ENCODE measurements around the gene WNT9A. TPM values are rescaled to one million over a fixed set of nuclear protein-coding genes. Genes with fewer than 3 reads are reported as not detected.

WNT9A gene
- total and polyA plus RNA-seq, 2 donors from 2014 or later: 0.58 to 3.1 TPM

GRCh38 chr1:227951624-227952373 lies 4.1 kb upstream of the WNT9A start:
- H3K27me3 ChIP-seq (ENCODE audit: control insufficient read depth, insufficient read depth, low read length): no peaks in the 10 kb centered on the region
- peaks cover 0 to 12% (median 4%) of the 10 kb centered on the region in 3 donors for H3K9me3 ChIP-seq (ENCODE audit: control insufficient read depth in 2 of 3, insufficient read depth in 1 of 3, low read length in 3 of 3)
- H3K4me1 ChIP-seq (ENCODE audit: control insufficient read depth in 2 of 3, insufficient read depth in 2 of 3, low read depth in 1 of 3, low read length in 3 of 3): no peaks in the 10 kb centered on the region
- no peak overlapping the region for H3K4me3 ChIP-seq (ENCODE audit: low read length in 3 of 3)
- no peak for TF ChIP-seq CTCF (IDR thresholded peaks at IDR 0.05; ENCODE audit: borderline replicate concordance, extremely low read depth, insufficient read depth)
- no peak overlapping the region for H3K27ac ChIP-seq (ENCODE audit: low read depth in 2 of 2, low read length in 2 of 2)
- no peak for FAIRE-seq
- no peak overlapping the region for H3K9ac ChIP-seq (ENCODE audit: low read length in 3 of 3)
- intact Hi-C loops (cut with DNase I): no loop called here
- no peaks in the 10 kb centered on the region for H3K36me3 ChIP-seq (ENCODE audit: control insufficient read depth in 2 of 3, insufficient read depth in 3 of 3, low read length in 3 of 3)
- DNase-seq: no peak

- no peak for TF ChIP-seq CTCF (IDR thresholded peaks at IDR 0.05; ENCODE audit: borderline replicate concordance, extremely low read depth, insufficient read depth)
- Histone ChIP-seq H3K36me3 (ENCODE audit: control insufficient read depth in 2 of 3, insufficient read depth in 3 of 3, low read length in 3 of 3) (no peaks in the 10 kb centered on the region), H3K9me3 (ENCODE audit: control insufficient read depth in 2 of 3, insufficient read depth in 1 of 3, low read length in 3 of 3) (peaks cover 0 to 11% (median 4%) of the 10 kb centered on the region in 3 donors), H3K27ac (ENCODE audit: low read depth in 2 of 2, low read length in 2 of 2) (no peak overlapping the region), H3K4me1 (ENCODE audit: control insufficient read depth in 2 of 3, insufficient read depth in 2 of 3, low read depth in 1 of 3, low read length in 3 of 3) (peaks cover 0 to 5% (median 4%) of the 10 kb centered on the region in 3 donors), H3K9ac (ENCODE audit: low read length in 3 of 3) (no peak overlapping the region), H3K4me3 (ENCODE audit: low read length in 3 of 3) (no peak overlapping the region), H3K27me3 (ENCODE audit: control insufficient read depth, insufficient read depth, low read length) (no peaks in the 10 kb centered on the region)
- FAIRE-seq (no peak), DNase-seq (peak in 1 of 5 donors; percentile 20)
- intact Hi-C loops (cut with DNase I): no loop called here
These were observed 3.1 kb upstream of the WNT9A start for GRCh38 chr1:227950735-227951346.

GRCh38 chr1:227949954-227950734 lies 2.4 kb upstream of the WNT9A start:
- H3K4me1 ChIP-seq (ENCODE audit: control insufficient read depth in 2 of 3, insufficient read depth in 2 of 3, low read depth in 1 of 3, low read length in 3 of 3): peaks cover 0 to 6% (median 6%) of the 10 kb centered on the region in 3 donors
- H3K27me3 ChIP-seq (ENCODE audit: control insufficient read depth, insufficient read depth, low read length): no peaks in the 10 kb centered on the region
- H3K27ac ChIP-seq (ENCODE audit: low read depth in 2 of 2, low read length in 2 of 2): no peak overlapping the region
- intact Hi-C loops (cut with DNase I): loop anchor here (10.0 kb wide), 1 partner anchor 185 kb away; no protein-coding TSS in a partner anchor
- peaks cover 0 to 6% (median 4%) of the 10 kb centered on the region in 3 donors for H3K9me3 ChIP-seq (ENCODE audit: control insufficient read depth in 2 of 3, insufficient read depth in 1 of 3, low read length in 3 of 3)
- no peaks in the 10 kb centered on the region for H3K36me3 ChIP-seq (ENCODE audit: control insufficient read depth in 2 of 3, insufficient read depth in 3 of 3, low read length in 3 of 3)
- H3K4me3 ChIP-seq (ENCODE audit: low read length in 3 of 3): no peak overlapping the region
- H3K9ac ChIP-seq (ENCODE audit: low read length in 3 of 3): no peak overlapping the region
- TF ChIP-seq CTCF (IDR thresholded peaks at IDR 0.05; ENCODE audit: borderline replicate concordance, extremely low read depth, insufficient read depth): no peak
- FAIRE-seq: no peak
- DNase-seq: peak in 1 of 5 donors; percentile 41

Data from kidney (tissue), 14 donors.